H9 (cell line): ENCODE data around the gene MKI67. TPM values are rescaled to one million over a fixed set of nuclear protein-coding genes. Genes with fewer than 3 reads are reported as not detected.

Source experiments
- DNase-seq: peaks from one replicate; pipeline ENCODE4 v3.0.0-alpha.2; 2017
- H2AFZ ChIP-seq: one replicate; pipeline ENCODE4 v1.6.1; 2013; ENCODE audit warnings: mild to moderate bottlenecking, low read length, control low read depth, moderate library complexity
- H2AK5ac ChIP-seq: 2 replicates; pipeline ENCODE4 v1.6.1; 2013; ENCODE audit warnings: low read length, control low read depth, mixed read lengths; ENCODE audit not compliant: insufficient read length
- H2BK120ac ChIP-seq: one replicate; pipeline ENCODE4 v1.6.1; 2013; ENCODE audit warnings: low read depth, mild to moderate bottlenecking, low read length, control low read depth, inconsistent platforms; ENCODE audit not compliant: poor library complexity, severe bottlenecking
- H2BK12ac ChIP-seq: 2 replicates; pipeline ENCODE4 v1.6.1; 2013; ENCODE audit warnings: low read length, control low read depth, mixed read lengths, low read depth; ENCODE audit not compliant: insufficient read length
- H2BK15ac ChIP-seq: 2 replicates; pipeline ENCODE4 v1.6.1; 2013; ENCODE audit warnings: low read depth, low read length, control low read depth
- H2BK20ac ChIP-seq: one replicate; pipeline ENCODE4 v1.6.1; 2013; ENCODE audit warnings: low read depth, mild to moderate bottlenecking, low read length, control low read depth, inconsistent platforms; ENCODE audit not compliant: poor library complexity, severe bottlenecking
- H2BK5ac ChIP-seq: 2 replicates; pipeline ENCODE4 v1.6.1; 2013; ENCODE audit warnings: low read length, control low read depth, mixed read lengths; ENCODE audit not compliant: insufficient read length
- H3K14ac ChIP-seq: 2 replicates; pipeline ENCODE4 v1.6.1; 2013; ENCODE audit warnings: low read length, control low read depth; ENCODE audit not compliant: insufficient read depth
- H3K18ac ChIP-seq: 2 replicates; pipeline ENCODE4 v1.6.1; 2013; ENCODE audit warnings: low read depth, mild to moderate bottlenecking, mixed read lengths, low read length, control low read depth; ENCODE audit not compliant: insufficient read length
- H3K23ac ChIP-seq: 2 replicates; pipeline ENCODE4 v1.6.1; 2013; ENCODE audit warnings: low read length, control low read depth, mixed read lengths, low read depth; ENCODE audit not compliant: insufficient read length
- H3K23me2 ChIP-seq: 2 replicates; pipeline ENCODE4 v1.6.1; 2013; ENCODE audit warnings: low read depth, mild to moderate bottlenecking, mixed read lengths, low read length, control low read depth; ENCODE audit not compliant: insufficient read length, poor library complexity, severe bottlenecking
- H3K27ac ChIP-seq: 2 replicates; pipeline ENCODE4 v1.5.1; 2013; ENCODE audit warnings: low read length, control low read depth, mixed read lengths, low read depth; ENCODE audit not compliant: insufficient read length
- H3K27me3 ChIP-seq: 2 replicates; pipeline ENCODE4 v1.6.1; 2013; ENCODE audit warnings: low read length, control low read depth, inconsistent platforms; ENCODE audit not compliant: insufficient read depth
- H3K4ac ChIP-seq: 2 replicates; pipeline ENCODE4 v1.6.1; 2013; ENCODE audit warnings: low read depth, mild to moderate bottlenecking, control low read depth, inconsistent platforms, low read length, moderate library complexity
- H3K4me1 ChIP-seq: 2 replicates; pipeline ENCODE4 v1.6.1; 2013; ENCODE audit warnings: low read length, control low read depth, inconsistent platforms; ENCODE audit not compliant: insufficient read depth
- H3K4me2 ChIP-seq: 2 replicates; pipeline ENCODE4 v1.6.1; 2013; ENCODE audit warnings: low read length, control low read depth, mixed read lengths; ENCODE audit not compliant: insufficient read length, insufficient read depth
- H3K56ac ChIP-seq: 2 replicates; pipeline ENCODE4 v1.6.1; 2013; ENCODE audit warnings: low read depth, mild to moderate bottlenecking, mixed read lengths, low read length, control low read depth; ENCODE audit not compliant: insufficient read length
- H3K79me1 ChIP-seq: 2 replicates; pipeline ENCODE4 v1.6.1; 2013; ENCODE audit warnings: low read depth, mild to moderate bottlenecking, moderate library complexity, low read length, control low read depth, inconsistent platforms; ENCODE audit not compliant: insufficient read depth, poor library complexity, severe bottlenecking
- H3K79me2 ChIP-seq: 2 replicates; pipeline ENCODE4 v1.6.1; 2013; ENCODE audit warnings: low read length, control low read depth, inconsistent platforms; ENCODE audit not compliant: insufficient read depth
- H3K9ac ChIP-seq: 2 replicates; pipeline ENCODE4 v1.6.1; 2013; ENCODE audit warnings: low read length, control low read depth, mixed read lengths; ENCODE audit not compliant: insufficient read length; ENCODE audit errors: extremely low read depth
- H3K9me3 ChIP-seq: one replicate; pipeline ENCODE4 v1.6.1; 2013; ENCODE audit warnings: low read depth, low read length, inconsistent platforms; ENCODE audit not compliant: control insufficient read depth
- H3T11ph ChIP-seq: one replicate; pipeline ENCODE4 v1.6.1; 2013; ENCODE audit warnings: mild to moderate bottlenecking, low read length, control low read depth, inconsistent platforms
- H4K20me1 ChIP-seq: one replicate; pipeline ENCODE4 v1.6.1; 2013; ENCODE audit not compliant: control insufficient read depth, insufficient read length, insufficient read depth
- H4K5ac ChIP-seq: 2 replicates; pipeline ENCODE4 v1.6.1; 2013; ENCODE audit warnings: low read depth, mild to moderate bottlenecking, mixed read lengths, low read length, control low read depth; ENCODE audit not compliant: insufficient read length
- H4K8ac ChIP-seq: replicated peaks from 2 replicates; pipeline ENCODE4 v1.6.1; 2013; ENCODE audit warnings: low read length, control low read depth, mixed read lengths, low read depth; ENCODE audit not compliant: insufficient read length
- H4K91ac ChIP-seq: 2 replicates; pipeline ENCODE4 v1.6.1; 2013; ENCODE audit warnings: low read depth, mild to moderate bottlenecking, moderate library complexity, mixed read lengths, low read length, control low read depth; ENCODE audit not compliant: insufficient read length
- H3K27ac Mint-ChIP-seq, 3 experiments: 2 replicates in 2 of 3; 3 replicates in 1 of 3; pipeline ENCODE4 v1.8.0; 2020 to 2021; ENCODE audit warnings: mixed read lengths in 3 of 3, mild to moderate bottlenecking in 1 of 3, moderate library complexity in 1 of 3
- H3K27me3 Mint-ChIP-seq: 2 replicates; pipeline ENCODE4 v1.8.0; 2021; ENCODE audit warnings: low read depth, mild to moderate bottlenecking, moderate library complexity, mixed read lengths
- H3K36me3 Mint-ChIP-seq, 3 experiments: 2 replicates in 2 of 3; 3 replicates in 1 of 3; pipeline ENCODE4 v1.8.0; 2020 to 2021; ENCODE audit warnings: low read depth in 3 of 3, mixed read lengths in 3 of 3; ENCODE audit not compliant: insufficient read depth in 1 of 3
- H3K4me1 Mint-ChIP-seq, 2 experiments: 2 replicates each; pipeline ENCODE4 v1.8.0; 2020; ENCODE audit warnings: mixed read lengths in 2 of 2
- H3K4me3 Mint-ChIP-seq, 2 experiments: 2 replicates in 1 of 2; 3 replicates in 1 of 2; pipeline ENCODE4 v1.8.0; 2020 to 2021; ENCODE audit warnings: mild to moderate bottlenecking in 2 of 2, mixed read lengths in 2 of 2, moderate library complexity in 1 of 2
- H3K9me3 Mint-ChIP-seq, 2 experiments: 2 replicates in 1 of 2; 3 replicates in 1 of 2; pipeline ENCODE4 v1.8.0; 2020; ENCODE audit warnings: mild to moderate bottlenecking in 2 of 2, mixed read lengths in 2 of 2, moderate library complexity in 1 of 2
- WGBS: extraction: QIAGEN DNeasy Blood & Tissue Kit; methylation state at CpG from one replicate; pipeline ENCODE4 v1.1.7; 2013; ENCODE audit warnings: missing lambda C conversion rate, low lambda C conversion rate, mixed read lengths; ENCODE audit not compliant: insufficient read length; ENCODE audit errors: extremely low coverage; 5-methylcytosine and 5-hydroxymethylcytosine counted together
- total RNA-seq: library from RNA; stranded (reverse); gene quantifications from 2 replicates; pipeline ENCODE4 v1.2.1, GENCODE V29; 2021
- TF ChIP-seq, protein P1 (sequence below): fragments of 200-600 bp; sonication (generic); conservative IDR thresholded peaks from 3 replicates; pipeline ENCODE4 v1.8.0; 2021; ENCODE audit warnings: antibody characterized with exemption, mild to moderate bottlenecking

The MKI67 gene
- total RNA-seq, 1 experiment from 2014 or later: 108 TPM

DNA sequence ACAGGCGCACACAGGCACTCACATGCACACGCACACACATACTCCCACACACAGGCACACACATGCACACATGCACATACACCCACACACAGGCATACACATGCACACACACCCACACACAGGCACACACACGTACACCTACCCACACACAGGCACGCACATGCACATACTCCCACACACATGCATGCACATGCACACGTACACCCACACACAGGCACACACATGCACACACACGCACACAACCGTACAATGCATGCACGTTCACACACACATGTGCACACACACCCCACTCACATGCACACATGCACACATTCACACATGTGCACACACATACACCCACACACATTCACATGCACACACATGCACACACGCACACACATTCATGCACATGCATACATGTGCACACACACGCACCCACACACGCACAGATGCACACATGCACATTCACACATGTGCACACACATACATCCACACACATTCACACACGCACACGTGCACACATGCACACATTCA lies 59.3 kb downstream of the MKI67 start:
- no peak for DNase-seq
- Histone ChIP-seq H3K18ac (no peak overlapping the region), H3T11ph (no peak overlapping the region), H3K27ac (no peak overlapping the region), H2BK120ac (no peak overlapping the region), H4K8ac (no peak overlapping the region), H3K27me3 (no peaks in the 10 kb centered on the region), H3K56ac (no peak overlapping the region), H2AK5ac (no peak overlapping the region), H3K14ac (no peak overlapping the region), H3K79me1 (no peaks in the 10 kb centered on the region), H2BK12ac (no peak overlapping the region), H3K4me2 (no peak overlapping the region), H2BK20ac (no peak overlapping the region), H3K4me1 (peaks cover 2% of the 10 kb centered on the region; the same call in 1 of the 2 replicates), H3K9ac (no peak overlapping the region), H2BK5ac (no peak overlapping the region), H3K23ac (no peak overlapping the region), H3K79me2 (no peaks in the 10 kb centered on the region), H4K20me1 (no peaks in the 10 kb centered on the region), H2BK15ac (no peak overlapping the region), H3K23me2 (no peaks in the 10 kb centered on the region), H3K4ac (no peak overlapping the region), H4K5ac (no peak overlapping the region), H3K9me3 (no peaks in the 10 kb centered on the region), H2AFZ (no peak overlapping the region), H4K91ac (no peak overlapping the region)
- WGBS: no CpG with 5 or more reads among the region's 13 CpGs
- Mint-ChIP-seq H3K9me3 (peaks cover 5% of the 10 kb centered on the region in 2 experiments; a peak in 2 of 5 replicates), H3K4me1 (peaks cover 32 to 34% of the 10 kb centered on the region in 2 experiments), H3K27ac (peak overlapping the region in 1 of 3 experiments; percentile 11; a peak in 3 of 7 replicates), H3K27me3 (peaks cover 8% of the 10 kb centered on the region), H3K36me3 (peaks cover 4 to 8% (median 6%) of the 10 kb centered on the region in 3 experiments; a peak in 6 of 7 replicates), H3K4me3 (no peak overlapping the region)
- TF ChIP-seq, protein P1, sequence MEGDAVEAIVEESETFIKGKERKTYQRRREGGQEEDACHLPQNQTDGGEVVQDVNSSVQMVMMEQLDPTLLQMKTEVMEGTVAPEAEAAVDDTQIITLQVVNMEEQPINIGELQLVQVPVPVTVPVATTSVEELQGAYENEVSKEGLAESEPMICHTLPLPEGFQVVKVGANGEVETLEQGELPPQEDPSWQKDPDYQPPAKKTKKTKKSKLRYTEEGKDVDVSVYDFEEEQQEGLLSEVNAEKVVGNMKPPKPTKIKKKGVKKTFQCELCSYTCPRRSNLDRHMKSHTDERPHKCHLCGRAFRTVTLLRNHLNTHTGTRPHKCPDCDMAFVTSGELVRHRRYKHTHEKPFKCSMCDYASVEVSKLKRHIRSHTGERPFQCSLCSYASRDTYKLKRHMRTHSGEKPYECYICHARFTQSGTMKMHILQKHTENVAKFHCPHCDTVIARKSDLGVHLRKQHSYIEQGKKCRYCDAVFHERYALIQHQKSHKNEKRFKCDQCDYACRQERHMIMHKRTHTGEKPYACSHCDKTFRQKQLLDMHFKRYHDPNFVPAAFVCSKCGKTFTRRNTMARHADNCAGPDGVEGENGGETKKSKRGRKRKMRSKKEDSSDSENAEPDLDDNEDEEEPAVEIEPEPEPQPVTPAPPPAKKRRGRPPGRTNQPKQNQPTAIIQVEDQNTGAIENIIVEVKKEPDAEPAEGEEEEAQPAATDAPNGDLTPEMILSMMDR: no peak
